Keratinocyte (primary cell): ENCODE data around the gene FCMR. TPM values are rescaled to one million over a fixed set of nuclear protein-coding genes. Genes with fewer than 3 reads are reported as not detected.

Experiments used
- DNase-seq: peaks from one replicate; pipeline ENCODE4 v3.0.0-alpha.2; 2011; ENCODE audit warnings: low read depth, missing footprints, low spot score
- FAIRE-seq: peaks from 2 replicates; lab custom pipeline; 2011; peaks lifted over from hg19 to GRCh38; lab: Jason Lieb, UNC
- H2AFZ ChIP-seq: 2 replicates; pipeline ENCODE4 v1.6.0; 2012; ENCODE audit warnings: low read length, control low read depth, inconsistent platforms; ENCODE audit not compliant: control insufficient read depth
- H3K27ac ChIP-seq: 2 replicates; pipeline ENCODE4 v1.5.1; 2011; ENCODE audit warnings: low read length; ENCODE audit not compliant: control insufficient read depth, insufficient read depth
- H3K27me3 ChIP-seq: 3 replicates; pipeline ENCODE4 v1.6.0; 2011; ENCODE audit warnings: low read length; ENCODE audit not compliant: control insufficient read depth, insufficient read depth; ENCODE audit errors: extremely low read depth
- H3K36me3 ChIP-seq, 2 experiments: 2 replicates in 1 of 2; 3 replicates in 1 of 2; pipeline ENCODE4 v1.5.1; 2011; ENCODE audit warnings: low read length in 2 of 2, mild to moderate bottlenecking in 1 of 2; ENCODE audit not compliant: control insufficient read depth in 2 of 2, insufficient read depth in 2 of 2; ENCODE audit errors: extremely low read depth in 1 of 2
- H3K4me1 ChIP-seq: 3 replicates; pipeline ENCODE4 v1.5.1; 2011; ENCODE audit warnings: low read length; ENCODE audit not compliant: control insufficient read depth, insufficient read depth; ENCODE audit errors: extremely low read depth
- H3K4me2 ChIP-seq: 3 replicates; pipeline ENCODE4 v1.6.0; 2011; ENCODE audit warnings: low read depth, low read length; ENCODE audit not compliant: control insufficient read depth, insufficient read depth; ENCODE audit errors: extremely low read depth
- H3K4me3 ChIP-seq, 3 experiments: fragments of 200-600 bp in 1 of 3; sonication (generic) in 1 of 3; 2 replicates in 2 of 3; 3 replicates in 1 of 3; pipeline ENCODE4 v1.5.1; 2011 to 2016; ENCODE audit warnings: low read length in 3 of 3, mild to moderate bottlenecking in 3 of 3, control low read depth in 2 of 3, inconsistent platforms in 1 of 3, low read depth in 1 of 3, mixed read lengths in 1 of 3, mixed run types in 1 of 3, moderate library complexity in 1 of 3; ENCODE audit not compliant: control insufficient read depth in 2 of 3, insufficient read depth in 2 of 3; ENCODE audit errors: extremely low read depth in 1 of 3
- H3K79me2 ChIP-seq: 2 replicates; pipeline ENCODE4 v1.6.0; 2012; ENCODE audit warnings: low read length; ENCODE audit not compliant: control insufficient read depth, insufficient read depth
- H3K9ac ChIP-seq: 3 replicates; pipeline ENCODE4 v1.6.0; 2011; ENCODE audit warnings: low read length; ENCODE audit not compliant: control insufficient read depth, insufficient read depth; ENCODE audit errors: extremely low read depth
- H3K9me1 ChIP-seq: 3 replicates; pipeline ENCODE4 v1.6.0; 2011; ENCODE audit warnings: low read length; ENCODE audit not compliant: control insufficient read depth, insufficient read depth; ENCODE audit errors: extremely low read depth
- H3K9me3 ChIP-seq: 2 replicates; pipeline ENCODE4 v1.5.1; 2012; ENCODE audit warnings: low read depth, low read length; ENCODE audit not compliant: control insufficient read depth
- H4K20me1 ChIP-seq: 3 replicates; pipeline ENCODE4 v1.6.0; 2011; ENCODE audit warnings: low read length; ENCODE audit not compliant: control insufficient read depth, insufficient read depth; ENCODE audit errors: extremely low read depth
- EZH2 ChIP-seq: IDR thresholded peaks from one replicate; pipeline ENCODE4 v1.6.1; 2012; ENCODE audit warnings: inconsistent platforms, mild to moderate bottlenecking, low read length, moderate library complexity
- dilution Hi-C: fragments of 300-500 bp; cut with MboI; formaldehyde crosslinking; loops from one replicate; pipeline ENCODE4 v1.7.0; 2020; ENCODE audit warnings: low sequenced_read_pairs; ENCODE audit not compliant: extremely low pct_ligation_motif_present
- polyA plus RNA-seq, 5 experiments: library from polyadenylated mRNA; depleted of rRNA in 3 of 5; stranded (reverse) in 3 of 5; stranded (forward) in 1 of 5; unstranded in 1 of 5; fragments of >200 nt; gene quantifications; 1 replicate in 1 of 5; 2 replicates in 3 of 5; 3 replicates in 1 of 5; pipeline versions ENCODE4 v1.2.1 to v1.2.3, GENCODE V29; 2011 to 2012; ENCODE audit warnings: missing spikeins in 2 of 5, low read depth in 1 of 5, low replicate concordance in 1 of 5
- TF ChIP-seq, protein P1 (sequence below), 3 experiments: IDR thresholded peaks in 1 of 3; conservative IDR thresholded peaks in 1 of 3; optimal IDR thresholded peaks in 1 of 3; 2 replicates in 2 of 3; 3 replicates in 1 of 3; pipeline versions ENCODE3 to v1.5.1; 2011; ENCODE audit warnings: low read length in 3 of 3, mild to moderate bottlenecking in 3 of 3, moderate library complexity in 2 of 3, control low read depth in 1 of 3, inconsistent platforms in 1 of 3; ENCODE audit not compliant: insufficient read depth in 2 of 3; ENCODE audit errors: extremely low read depth in 1 of 3

The FCMR gene
- polyA plus RNA-seq, 1 donor (not counting 4 experiments of a cell fraction or from before 2014, with no cell fraction given), result 1.8 TPM

DNA sequence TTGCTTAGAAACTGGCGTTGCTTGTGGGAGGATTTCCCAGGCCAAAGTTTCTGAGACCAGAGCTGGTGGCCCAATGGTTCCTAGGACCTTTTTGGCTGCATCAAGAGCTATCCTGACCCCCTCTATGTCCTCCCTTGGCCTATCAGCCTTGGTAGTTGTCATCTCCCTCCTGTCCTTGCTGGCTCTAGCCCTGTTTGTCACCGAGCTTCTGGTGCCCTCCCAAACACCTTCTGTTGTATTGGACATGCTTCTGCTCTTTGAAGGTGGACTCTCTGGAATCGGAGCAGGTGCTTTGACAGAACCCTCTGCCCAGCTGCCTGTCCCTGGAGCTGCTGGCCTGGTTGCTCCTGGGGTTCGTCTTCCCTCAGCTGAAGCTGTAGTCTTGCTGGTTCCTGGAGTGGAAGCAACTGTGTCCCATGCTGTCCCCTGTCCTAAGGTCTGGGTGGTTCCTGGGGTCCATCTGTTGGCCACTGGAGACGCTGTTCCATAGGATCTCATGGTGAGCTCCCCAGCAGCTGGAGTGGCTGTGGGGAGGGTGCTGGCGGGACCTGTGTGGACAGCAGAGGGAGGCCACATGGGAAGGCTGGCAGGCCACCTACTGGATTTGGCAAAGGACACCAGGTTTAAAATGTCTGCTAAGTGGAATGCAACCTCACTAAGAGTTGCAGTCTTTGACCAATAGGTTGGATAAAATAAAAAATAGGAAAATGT is 39.1 kb upstream of the FCMR start:
- H3K27me3 ChIP-seq, result peaks cover 2% of the 10 kb centered on the region
- H3K9ac ChIP-seq, result no peak overlapping the region
- H3K9me3 ChIP-seq, result no peaks in the 10 kb centered on the region
- no peak overlapping the region for H3K4me2 ChIP-seq
- dilution Hi-C loops, result no loop called here
- H3K27ac ChIP-seq, result no peak overlapping the region
- H3K4me1 ChIP-seq, result peaks cover 9% of the 10 kb centered on the region
- TF ChIP-seq, protein P1, sequence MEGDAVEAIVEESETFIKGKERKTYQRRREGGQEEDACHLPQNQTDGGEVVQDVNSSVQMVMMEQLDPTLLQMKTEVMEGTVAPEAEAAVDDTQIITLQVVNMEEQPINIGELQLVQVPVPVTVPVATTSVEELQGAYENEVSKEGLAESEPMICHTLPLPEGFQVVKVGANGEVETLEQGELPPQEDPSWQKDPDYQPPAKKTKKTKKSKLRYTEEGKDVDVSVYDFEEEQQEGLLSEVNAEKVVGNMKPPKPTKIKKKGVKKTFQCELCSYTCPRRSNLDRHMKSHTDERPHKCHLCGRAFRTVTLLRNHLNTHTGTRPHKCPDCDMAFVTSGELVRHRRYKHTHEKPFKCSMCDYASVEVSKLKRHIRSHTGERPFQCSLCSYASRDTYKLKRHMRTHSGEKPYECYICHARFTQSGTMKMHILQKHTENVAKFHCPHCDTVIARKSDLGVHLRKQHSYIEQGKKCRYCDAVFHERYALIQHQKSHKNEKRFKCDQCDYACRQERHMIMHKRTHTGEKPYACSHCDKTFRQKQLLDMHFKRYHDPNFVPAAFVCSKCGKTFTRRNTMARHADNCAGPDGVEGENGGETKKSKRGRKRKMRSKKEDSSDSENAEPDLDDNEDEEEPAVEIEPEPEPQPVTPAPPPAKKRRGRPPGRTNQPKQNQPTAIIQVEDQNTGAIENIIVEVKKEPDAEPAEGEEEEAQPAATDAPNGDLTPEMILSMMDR (optimal IDR thresholded peaks at IDR 0.05 in 1 of 3, IDR thresholded peaks at IDR 0.05 in 1 of 3, conservative IDR thresholded peaks at IDR 0.05 in 1 of 3; ENCODE audit: extremely low read depth in 1 of 3, insufficient read depth in 2 of 3, low read length in 3 of 3), result no peak
- no peak for TF ChIP-seq EZH2
- H4K20me1 ChIP-seq, result no peaks in the 10 kb centered on the region
- H3K4me3 ChIP-seq, result no peak overlapping the region
- no peaks in the 10 kb centered on the region for H3K79me2 ChIP-seq
- DNase-seq, result no peak
- no peaks in the 10 kb centered on the region for H3K36me3 ChIP-seq
- no peak for FAIRE-seq
- H3K9me1 ChIP-seq, result no peaks in the 10 kb centered on the region
- H2AFZ ChIP-seq, result no peak overlapping the region

DNA sequence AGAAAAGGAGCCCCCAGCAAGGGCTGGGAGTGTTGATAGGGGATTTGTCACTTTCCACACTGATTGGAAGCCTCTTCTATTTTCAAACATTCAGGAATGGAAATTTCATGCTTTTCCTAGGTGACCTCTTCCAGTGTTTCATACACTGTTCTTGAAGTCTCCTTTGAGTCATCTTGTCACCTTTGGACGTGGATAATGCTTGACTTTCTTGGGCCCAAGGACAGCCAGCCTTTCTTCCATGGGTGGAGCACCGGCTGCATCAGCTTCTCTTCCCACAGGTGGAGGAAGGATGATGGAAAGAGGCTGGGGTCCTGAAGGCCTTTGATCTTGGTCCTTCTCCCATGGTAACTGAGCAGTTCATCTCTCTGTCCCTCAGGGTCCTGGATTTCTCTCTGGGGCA is 36.4 kb upstream of the FCMR start:
- H3K9ac ChIP-seq, result no peak overlapping the region
- H3K79me2 ChIP-seq, result no peaks in the 10 kb centered on the region
- no peak overlapping the region for H3K27ac ChIP-seq
- no peaks in the 10 kb centered on the region for H3K9me3 ChIP-seq
- FAIRE-seq (no peak), DNase-seq (no peak)
- H3K4me1 ChIP-seq, result peaks cover 9% of the 10 kb centered on the region
- no peaks in the 10 kb centered on the region for H3K36me3 ChIP-seq
- peaks cover 2% of the 10 kb centered on the region for H3K27me3 ChIP-seq
- dilution Hi-C loops, result no loop called here
- no peak overlapping the region for H2AFZ ChIP-seq
- no peaks in the 10 kb centered on the region for H3K9me1 ChIP-seq
- no peaks in the 10 kb centered on the region for H4K20me1 ChIP-seq
- H3K4me3 ChIP-seq, result no peak overlapping the region
- no peak overlapping the region for H3K4me2 ChIP-seq
- TF ChIP-seq, protein P1 (optimal IDR thresholded peaks at IDR 0.05 in 1 of 3, IDR thresholded peaks at IDR 0.05 in 1 of 3, conservative IDR thresholded peaks at IDR 0.05 in 1 of 3; ENCODE audit: extremely low read depth in 1 of 3, insufficient read depth in 2 of 3, low read length in 3 of 3), result no peak
- no peak for TF ChIP-seq EZH2
